Bronchial epithelial cell (primary cell): ENCODE results near the gene TMEM178B. TPM values are rescaled to one million over a fixed set of nuclear protein-coding genes. Genes with fewer than 3 reads are reported as not detected.

Source experiments
- DNase-seq: peaks from one replicate; pipeline ENCODE4 v3.0.0-alpha.2; 2010; ENCODE audit warnings: low read depth
- FAIRE-seq: peaks from 2 replicates; lab custom pipeline; 2011; peaks lifted over from hg19 to GRCh38; lab: Jason Lieb, UNC
- H3K27me3 ChIP-seq: 2 replicates; pipeline ENCODE4 v1.5.1; 2011; ENCODE audit warnings: low read length; ENCODE audit not compliant: control insufficient read depth, insufficient read depth
- H3K36me3 ChIP-seq: 2 replicates; pipeline ENCODE4 v1.5.1; 2011; ENCODE audit warnings: low read length; ENCODE audit not compliant: control insufficient read depth, insufficient read depth
- H3K4me3 ChIP-seq: 2 replicates; pipeline ENCODE4 v1.5.1; 2011; ENCODE audit warnings: mild to moderate bottlenecking, low read depth, low read length, control low read depth
- CTCF ChIP-seq: IDR thresholded peaks from 2 replicates; pipeline ENCODE4 v1.5.1; 2011; ENCODE audit warnings: mild to moderate bottlenecking, moderate library complexity, low read length, control low read depth, inconsistent platforms; ENCODE audit not compliant: insufficient read depth, severe bottlenecking
- total RNA-seq: library from RNA; depleted of rRNA; stranded (reverse); fragments of >200 nt; gene quantifications from 2 replicates; pipeline ENCODE4 v1.2.1, GENCODE V29; 2014

Gene TMEM178B
- total RNA-seq, 1 donor from 2014 or later: under 0.01 TPM

DNA sequence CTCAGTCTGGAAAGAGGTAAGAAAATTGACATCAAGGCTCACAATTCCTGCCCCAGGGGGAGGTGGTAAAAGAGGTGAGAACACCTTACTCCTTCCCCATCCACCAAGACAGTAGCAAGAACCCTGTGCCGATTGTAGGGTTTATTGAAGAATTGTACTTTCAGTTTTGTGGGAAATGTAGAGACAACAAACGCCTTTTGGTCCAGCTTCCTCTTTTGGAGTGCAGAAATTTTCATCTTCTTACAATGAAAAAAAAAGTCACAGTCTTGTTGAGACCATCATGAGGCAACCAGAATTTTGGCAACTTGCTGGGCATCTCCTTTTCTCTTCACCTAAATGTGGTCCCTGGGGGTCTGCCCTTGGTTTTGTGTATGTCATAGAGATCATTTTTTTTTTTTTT is 217.7 kb downstream of the TMEM178B start:
- FAIRE-seq (no peak), DNase-seq (no peak)
- TF ChIP-seq CTCF: no peak
- Histone ChIP-seq H3K4me3 (no peak overlapping the region), H3K36me3 (no peaks in the 10 kb centered on the region), H3K27me3 (no peaks in the 10 kb centered on the region)

DNA sequence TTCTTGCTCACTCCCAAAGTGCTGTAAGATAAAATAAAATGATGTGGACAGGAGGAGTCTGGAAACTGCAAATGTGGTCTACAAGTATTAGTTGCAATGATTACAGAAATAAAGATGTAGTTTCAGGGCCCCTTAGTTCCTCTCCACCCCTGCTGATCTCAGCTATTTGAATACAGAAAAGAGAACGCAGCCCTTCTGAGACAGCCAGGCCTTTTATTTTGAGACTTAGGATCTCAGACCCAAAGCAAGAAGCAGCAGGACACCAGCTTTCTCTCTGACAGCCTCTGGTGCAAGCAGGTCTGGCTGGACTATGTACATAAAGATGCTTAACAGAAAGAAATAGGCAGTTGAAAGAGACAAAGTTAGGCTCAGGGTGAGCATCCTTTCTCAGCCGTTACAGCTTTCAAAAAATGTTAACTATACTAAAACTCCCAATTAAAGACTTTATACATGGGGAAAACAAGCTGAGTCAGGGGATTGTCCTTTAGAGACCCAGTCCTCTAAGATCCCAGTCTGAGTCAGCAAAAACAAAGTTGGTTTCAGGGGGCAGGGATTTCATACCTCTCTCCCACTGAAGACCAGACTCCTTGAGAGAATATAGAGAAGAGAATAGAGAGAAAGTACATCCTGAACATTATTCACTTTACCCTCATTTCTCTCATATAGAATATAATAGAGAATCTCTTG is 220.4 kb downstream of the TMEM178B start:
- H3K4me3 ChIP-seq: no peak overlapping the region
- no peaks in the 10 kb centered on the region for H3K36me3 ChIP-seq
- H3K27me3 ChIP-seq: no peaks in the 10 kb centered on the region
- no peak for FAIRE-seq
- TF ChIP-seq CTCF: no peak
- no peak for DNase-seq

DNA sequence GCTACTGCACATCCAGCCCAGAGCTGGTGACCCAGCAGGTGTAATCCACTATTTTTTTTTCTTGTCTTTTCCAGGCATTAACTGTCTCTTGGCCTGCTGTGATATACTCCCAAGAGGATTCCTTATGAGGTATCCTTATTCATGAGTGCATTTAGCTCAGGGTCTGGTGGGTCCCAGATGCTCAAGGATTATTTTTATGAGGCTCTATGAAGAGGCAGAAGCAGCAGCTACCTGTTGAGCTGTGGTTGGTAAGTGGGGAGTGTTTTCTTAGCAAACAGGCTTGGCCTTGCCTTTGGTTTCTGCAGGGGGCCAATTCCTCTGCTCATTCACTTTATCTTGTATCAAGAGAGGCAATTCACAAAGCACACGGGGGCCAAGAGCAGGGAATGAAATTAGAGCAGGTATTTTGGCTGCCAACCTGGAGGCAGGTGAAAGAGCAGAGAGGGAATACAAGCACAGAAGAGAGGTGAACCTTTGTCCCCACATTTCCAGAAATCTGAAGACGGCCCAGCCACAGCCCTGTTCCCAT is 221.6 kb downstream of the TMEM178B start:
- FAIRE-seq: no peak
- H3K27me3 ChIP-seq: no peaks in the 10 kb centered on the region

GRCh38 chr7:141300816-141301215 is 227.0 kb downstream of the TMEM178B start:
- Histone ChIP-seq H3K4me3 (no peak overlapping the region), H3K36me3 (no peaks in the 10 kb centered on the region), H3K27me3 (no peaks in the 10 kb centered on the region)
- no peak for FAIRE-seq
- no peak for DNase-seq
- no peak for TF ChIP-seq CTCF

More for the DNA sequence above, 221.6 kb downstream of the TMEM178B start:
- no peaks in the 10 kb centered on the region for H3K36me3 ChIP-seq
- no peak overlapping the region for H3K4me3 ChIP-seq
- no peak for DNase-seq
- no peak for TF ChIP-seq CTCF

DNA sequence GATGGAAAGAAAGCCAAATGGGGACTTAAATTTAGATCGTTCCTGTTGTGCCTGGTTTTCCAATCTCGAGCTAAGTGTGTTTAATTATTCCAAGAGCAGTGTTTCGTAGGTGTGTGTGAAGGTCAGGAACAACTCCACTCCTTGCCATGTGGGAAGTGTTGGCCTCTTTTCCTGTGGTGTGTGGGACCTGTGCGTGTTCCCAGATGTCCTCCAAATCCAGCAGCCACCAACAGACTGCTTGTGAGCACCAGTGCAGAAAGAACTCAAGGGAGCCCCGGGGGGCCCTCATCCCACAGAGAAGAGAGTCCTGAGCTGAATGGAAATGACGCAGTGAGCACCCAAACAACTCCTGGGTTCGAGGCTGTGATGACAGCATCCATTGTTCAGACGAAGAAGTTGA is 227.7 kb downstream of the TMEM178B start:
- no peak overlapping the region for H3K4me3 ChIP-seq
- H3K27me3 ChIP-seq: no peaks in the 10 kb centered on the region
- TF ChIP-seq CTCF: no peak
- FAIRE-seq (peak; percentile 28), DNase-seq (no peak)
- no peaks in the 10 kb centered on the region for H3K36me3 ChIP-seq
